Activated CD8-positive, alpha-beta T cell treated with anti-CD3 and anti-CD28 coated beads for 36 hours (primary cell): Measurements from ENCODE around the gene ATG13. TPM values are rescaled to one million over a fixed set of nuclear protein-coding genes. Genes with fewer than 3 reads are reported as not detected.

ENCODE experiments used
- ATAC-seq: fragments of 200-7000 bp; cut with Tn5 transposase; one replicate; pipeline ENCODE4 v1.10.0; 2021; ENCODE audit warnings: mild to moderate bottlenecking, moderate library complexity
- CTCF ChIA-PET: fragments of 350-600 bp; sonication (Branson Sonifier 250); formaldehyde crosslinking; loops from one replicate; lab custom pipeline; 2021; ENCODE audit warnings: antibody characterized with exemption; lab: Charles Lee
- POLR2A ChIA-PET: fragments of 350-600 bp; sonication (Branson Sonifier 250); formaldehyde crosslinking; loops from one replicate; lab custom pipeline; 2021; ENCODE audit warnings: antibody characterized with exemption; lab: Charles Lee
- DNase-seq: peaks from one replicate; pipeline ENCODE4 v3.0.0-alpha.2; 2020
- H3K27ac Mint-ChIP-seq: one replicate; pipeline ENCODE4 v1.8.0; 2021; ENCODE audit warnings: mild to moderate bottlenecking, mixed read lengths
- H3K27me3 Mint-ChIP-seq: one replicate; pipeline ENCODE4 v1.8.0; 2021; ENCODE audit warnings: mixed read lengths
- H3K36me3 Mint-ChIP-seq: one replicate; pipeline ENCODE4 v1.8.0; 2021; ENCODE audit warnings: low read depth, mixed read lengths
- H3K4me1 Mint-ChIP-seq: one replicate; pipeline ENCODE4 v1.8.0; 2021; ENCODE audit warnings: low read depth, mixed read lengths
- H3K4me3 Mint-ChIP-seq: one replicate; pipeline ENCODE4 v1.8.0; 2021; ENCODE audit warnings: mild to moderate bottlenecking, moderate library complexity, mixed read lengths
- H3K9me3 Mint-ChIP-seq: one replicate; pipeline ENCODE4 v1.8.0; 2021; ENCODE audit warnings: mixed read lengths
- intact Hi-C: fragments of 100-400 bp; cut with micrococcal nuclease; formaldehyde crosslinking; loops from one replicate; pipeline ENCODE4 v1.10.0; 2022
- total RNA-seq, 2 experiments: library from RNA; stranded (reverse); gene quantifications; one replicate each; pipeline ENCODE4 v1.2.3, GENCODE V29; 2021
- TF ChIP-seq, protein P1 (sequence below): fragments of 200-600 bp; IDR thresholded peaks from one replicate; pipeline ENCODE4 v1.8.0; 2022; ENCODE audit warnings: antibody characterized with exemption, mild to moderate bottlenecking

The ATG13 gene
- total RNA-seq, 2 experiments from 2014 or later: 53.4 to 61.2 TPM

DNA sequence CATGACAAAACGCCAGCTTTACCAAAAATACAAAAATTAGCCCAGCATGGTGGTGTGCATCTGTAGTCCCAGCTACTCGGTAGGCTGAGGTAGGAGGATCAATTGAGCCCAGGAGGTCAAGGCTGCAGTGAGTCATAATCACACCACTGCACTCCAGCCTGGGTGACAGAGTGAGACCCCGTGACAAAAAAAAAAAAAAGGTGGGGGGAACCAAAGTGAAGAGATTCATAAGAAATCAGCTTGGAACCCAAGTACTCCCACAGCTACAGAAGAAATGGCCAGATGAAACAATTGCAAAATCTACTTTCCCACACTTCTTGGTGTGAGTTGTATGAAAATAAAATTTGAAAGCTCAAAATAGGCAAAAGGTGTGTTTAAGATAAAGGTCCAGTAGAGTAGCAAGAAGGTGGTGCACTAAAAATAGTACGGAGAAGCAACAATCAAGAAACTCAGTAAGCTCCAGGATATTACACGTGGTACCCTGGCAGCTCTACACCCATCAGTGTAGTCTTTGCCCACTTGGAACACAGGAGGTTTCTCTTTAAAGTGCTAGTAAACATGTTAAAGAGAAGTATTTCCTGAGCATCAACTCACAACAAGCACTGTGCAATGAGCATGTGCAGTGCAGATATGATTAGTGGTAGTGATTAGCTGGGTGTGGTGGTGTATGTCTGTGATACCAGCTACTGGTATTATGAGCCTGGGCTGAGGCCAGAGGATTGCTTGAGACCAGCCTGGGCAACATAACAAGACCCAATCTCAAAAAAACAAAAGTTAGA lies 5.6 kb upstream of the ATG13 start:
- CTCF ChIA-PET: interaction anchor here (1.1 kb wide), 1 partner anchor 121 kb away, joined by 3 read pairs; no protein-coding TSS in a partner anchor

GRCh38 chr11:46612326-46612725 lies 5.0 kb upstream of the ATG13 start:
- H3K4me3 Mint-ChIP-seq: no peak overlapping the region
- POLR2A ChIA-PET: interaction anchor here (0.8 to 2.0 kb wide), 2 partner anchors 10 to 18 kb away, joined by 3 to 9 read pairs; partner anchors contain the start of gene AMBRA1
- no peak for ATAC-seq
- TF ChIP-seq, protein P1, sequence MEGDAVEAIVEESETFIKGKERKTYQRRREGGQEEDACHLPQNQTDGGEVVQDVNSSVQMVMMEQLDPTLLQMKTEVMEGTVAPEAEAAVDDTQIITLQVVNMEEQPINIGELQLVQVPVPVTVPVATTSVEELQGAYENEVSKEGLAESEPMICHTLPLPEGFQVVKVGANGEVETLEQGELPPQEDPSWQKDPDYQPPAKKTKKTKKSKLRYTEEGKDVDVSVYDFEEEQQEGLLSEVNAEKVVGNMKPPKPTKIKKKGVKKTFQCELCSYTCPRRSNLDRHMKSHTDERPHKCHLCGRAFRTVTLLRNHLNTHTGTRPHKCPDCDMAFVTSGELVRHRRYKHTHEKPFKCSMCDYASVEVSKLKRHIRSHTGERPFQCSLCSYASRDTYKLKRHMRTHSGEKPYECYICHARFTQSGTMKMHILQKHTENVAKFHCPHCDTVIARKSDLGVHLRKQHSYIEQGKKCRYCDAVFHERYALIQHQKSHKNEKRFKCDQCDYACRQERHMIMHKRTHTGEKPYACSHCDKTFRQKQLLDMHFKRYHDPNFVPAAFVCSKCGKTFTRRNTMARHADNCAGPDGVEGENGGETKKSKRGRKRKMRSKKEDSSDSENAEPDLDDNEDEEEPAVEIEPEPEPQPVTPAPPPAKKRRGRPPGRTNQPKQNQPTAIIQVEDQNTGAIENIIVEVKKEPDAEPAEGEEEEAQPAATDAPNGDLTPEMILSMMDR: no peak
- CTCF ChIA-PET: interaction anchor here (1.1 kb wide), 1 partner anchor 121 kb away, joined by 3 read pairs; no protein-coding TSS in a partner anchor
- no peaks in the 10 kb centered on the region for H3K36me3 Mint-ChIP-seq
- intact Hi-C loops: no loop called here
- H3K27ac Mint-ChIP-seq: no peak overlapping the region
- no peaks in the 10 kb centered on the region for H3K9me3 Mint-ChIP-seq
- H3K27me3 Mint-ChIP-seq: no peaks in the 10 kb centered on the region
- H3K4me1 Mint-ChIP-seq: peaks cover 12% of the 10 kb centered on the region
- no peak for DNase-seq

More for the DNA sequence above, 5.6 kb upstream of the ATG13 start:
- ATAC-seq (no peak), DNase-seq (no peak)
- Mint-ChIP-seq H3K4me3 (no peak overlapping the region), H3K36me3 (no peaks in the 10 kb centered on the region), H3K27me3 (no peaks in the 10 kb centered on the region), H3K27ac (no peak overlapping the region), H3K9me3 (no peaks in the 10 kb centered on the region), H3K4me1 (peaks cover 12% of the 10 kb centered on the region)
- TF ChIP-seq, protein P1: no peak
- intact Hi-C loops: no loop called here
- POLR2A ChIA-PET: interaction anchor here (0.8 to 2.0 kb wide), 3 partner anchors 10 to 41 kb away, joined by 3 to 9 read pairs (median 3); partner anchors contain the start of gene AMBRA1

DNA sequence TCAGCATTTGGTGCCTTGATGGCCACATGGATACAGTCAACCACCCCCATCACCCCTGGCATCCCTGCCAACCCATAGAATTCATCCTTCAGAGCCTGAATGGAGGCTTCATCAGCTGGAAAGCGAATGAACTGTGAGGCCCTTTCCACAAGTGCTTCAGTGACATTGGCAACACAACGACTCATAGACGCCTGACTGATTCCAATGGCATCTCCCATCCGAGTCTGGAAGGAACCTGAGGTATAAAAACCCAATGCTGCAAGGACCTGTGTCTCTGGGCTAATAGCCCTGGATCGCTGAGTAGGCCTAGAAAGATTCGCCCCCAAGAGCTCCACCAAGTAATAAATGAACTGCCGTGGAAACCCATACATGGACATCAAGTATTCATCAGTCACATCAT lies 1.6 kb upstream of the ATG13 start:
- Mint-ChIP-seq H3K9me3 (no peaks in the 10 kb centered on the region), H3K4me1 (peaks cover 30% of the 10 kb centered on the region), H3K4me3 (peak overlapping the region; percentile 87), H3K36me3 (peaks cover 2% of the 10 kb centered on the region), H3K27ac (peak overlapping the region; percentile 13), H3K27me3 (no peaks in the 10 kb centered on the region)
- ATAC-seq (no peak), DNase-seq (no peak)
- intact Hi-C loops: no loop called here
- ChIA-PET POLR2A (interaction anchor here (0.9 to 1.2 kb wide), 2 partner anchors 15 to 22 kb away, joined by 4 to 5 read pairs; no protein-coding TSS in a partner anchor), CTCF (interaction anchor here (0.9 to 1.4 kb wide), 3 partner anchors 9 to 245 kb away, joined by 3 to 5 read pairs (median 3); no protein-coding TSS in a partner anchor)
- TF ChIP-seq, protein P1: no peak

DNA sequence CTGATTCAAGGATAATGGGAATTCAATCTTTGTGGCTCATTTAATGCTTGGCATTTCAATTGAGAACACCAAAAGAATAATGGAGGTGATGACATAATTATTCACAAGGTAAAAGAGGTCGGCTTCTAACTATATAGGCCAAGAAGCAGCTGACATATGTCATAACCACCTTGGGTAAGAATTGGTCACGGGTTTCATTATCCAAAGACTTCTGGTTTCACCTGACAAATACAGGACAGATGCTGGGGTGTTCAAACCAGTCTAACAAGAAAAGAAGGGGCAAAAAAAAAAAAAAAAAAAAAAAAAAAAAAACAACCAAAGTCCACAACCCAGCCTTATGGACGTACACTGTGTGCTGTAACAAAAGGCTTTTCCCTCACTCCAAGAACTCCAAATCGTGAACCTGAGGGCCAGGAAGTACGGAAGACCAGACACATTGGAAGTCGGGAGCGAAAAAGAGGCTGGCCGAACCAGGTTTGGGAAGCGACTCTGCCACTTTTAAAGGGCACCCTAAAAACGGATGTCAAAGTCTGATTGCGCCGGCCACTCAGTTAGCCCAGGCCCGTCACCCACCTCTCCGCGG lies 711 bp upstream of the ATG13 start:
- ChIA-PET POLR2A (interaction anchor here (0.6 to 2.4 kb wide), 7 partner anchors 10 to 350 kb away, joined by 3 to 18 read pairs (median 5); partner anchors contain the start of gene AMBRA1), CTCF (interaction anchor here (0.8 to 3.8 kb wide), 15 partner anchors 17 to 279 kb away, joined by 3 to 16 read pairs (median 4); partner anchors contain the start of genes AMBRA1 and CHRM4)
- H3K4me3 Mint-ChIP-seq: peak overlapping the region; percentile 87
- H3K27me3 Mint-ChIP-seq: no peaks in the 10 kb centered on the region
- peak overlapping the region; percentile 99 for H3K27ac Mint-ChIP-seq
- no peaks in the 10 kb centered on the region for H3K9me3 Mint-ChIP-seq
- peak; percentile 21 for ATAC-seq
- peaks cover 6% of the 10 kb centered on the region for H3K36me3 Mint-ChIP-seq
- intact Hi-C loops: no loop called here
- peaks cover 36% of the 10 kb centered on the region for H3K4me1 Mint-ChIP-seq
- no peak for DNase-seq
- TF ChIP-seq, protein P1: no peak
